ENCODE measurements around the gene PRAMEF4.
"Not testable (repeated sequence)": the region's sequence is repeated elsewhere in the genome, so short reads cannot be mapped to it uniquely, and the experiment has no call there.

Gene PRAMEF4

DNA sequence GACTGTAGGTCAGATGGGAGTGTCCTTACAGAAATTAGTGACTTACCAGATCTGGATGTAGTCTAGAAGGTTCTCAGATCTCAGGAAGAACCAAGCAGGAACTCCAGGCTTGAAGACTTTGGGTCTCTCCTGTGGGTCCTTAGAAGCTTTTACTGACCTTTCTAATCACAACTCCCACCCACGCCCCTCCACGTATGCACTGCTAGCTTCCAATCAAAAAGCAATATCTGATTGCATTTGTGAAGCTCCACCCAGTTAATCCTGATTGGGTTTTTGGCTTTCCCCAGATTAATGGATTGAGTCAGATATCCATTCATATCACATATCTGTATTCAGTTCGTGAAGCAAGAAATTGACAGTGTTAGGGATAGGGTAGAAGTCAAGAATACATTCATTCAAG is at the start of gene PRAMEF4:
Gene PRAMEF4 (minus strand): TSS at position 101 of the 400 bp plus-strand sequence. CDS start 2,807 bp downstream, outside the sequence.
- DNase-seq (ENCODE audit: low read depth in 3 of 3, low spot score in 1 of 3): not testable (repeated sequence)

DNA sequence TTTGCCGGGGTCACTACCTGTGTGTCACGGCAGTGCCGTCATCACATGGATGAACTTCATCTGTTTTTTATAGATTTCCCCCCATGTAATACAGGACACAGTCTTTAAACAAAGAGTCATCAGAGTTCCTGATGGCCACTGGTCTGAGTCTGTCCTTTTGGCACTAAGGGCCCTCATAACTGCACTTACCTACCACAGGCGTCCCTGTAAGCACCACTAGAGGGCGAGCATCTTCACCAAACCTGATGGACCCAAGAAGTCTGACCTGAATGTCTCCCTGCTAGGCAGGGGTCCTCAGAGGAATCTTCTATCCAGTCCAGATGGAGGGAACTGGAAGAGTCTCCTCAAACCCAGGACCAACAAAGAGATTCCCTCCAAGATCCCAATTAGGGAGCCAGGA is 38.4 kb upstream of the PRAMEF4 start:
- not testable (repeated sequence) for DNase-seq (ENCODE audit: low read depth in 3 of 3, low spot score in 1 of 3)

DNA sequence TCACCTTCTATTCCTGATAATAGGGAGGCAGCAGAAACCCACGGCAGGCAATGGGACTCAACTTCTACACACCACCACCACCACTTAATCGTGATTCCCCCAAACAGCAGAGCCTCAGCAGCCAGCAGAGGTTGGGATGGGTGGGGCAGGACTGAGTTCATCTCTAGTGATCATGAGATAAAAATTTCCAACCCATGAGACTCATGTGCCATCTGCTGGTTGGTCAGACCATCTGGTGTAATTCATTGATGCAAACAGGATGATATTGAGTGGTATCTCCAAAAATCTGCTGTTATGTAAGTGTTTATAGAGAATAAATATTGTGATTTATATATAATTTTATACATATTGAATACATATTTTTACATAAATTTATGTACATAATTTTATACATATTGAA is 35.7 kb upstream of the PRAMEF4 start:
- DNase-seq (ENCODE audit: low read depth in 3 of 3, low spot score in 1 of 3): not testable (repeated sequence)

DNA sequence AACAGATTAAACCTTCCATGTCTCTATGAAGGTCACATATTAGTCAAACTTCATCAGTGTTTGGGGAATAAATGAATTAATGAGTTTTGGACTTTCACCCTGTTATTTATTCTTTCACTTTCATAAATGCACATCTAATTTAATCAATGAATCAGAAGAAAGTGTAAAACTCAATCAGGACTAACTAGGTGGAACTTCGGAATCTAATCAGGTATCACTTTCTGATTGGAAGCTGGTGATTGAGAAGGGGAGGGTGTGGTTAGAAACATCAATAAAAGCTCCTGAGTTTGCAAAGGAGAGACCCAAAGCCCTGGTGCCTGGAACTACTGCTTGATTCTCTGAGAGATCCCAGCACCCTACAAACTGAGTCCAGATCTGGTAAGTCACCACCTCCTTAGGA is 30.3 kb upstream of the PRAMEF4 start, which contains the start of gene PRAMEF7:
Gene PRAMEF7 (plus strand): TSS at position 301 of the 400 bp plus-strand sequence. CDS start 1,083 bp downstream, outside the sequence.
- not testable (repeated sequence) for DNase-seq (ENCODE audit: low read depth in 3 of 3, low spot score in 1 of 3)

DNA sequence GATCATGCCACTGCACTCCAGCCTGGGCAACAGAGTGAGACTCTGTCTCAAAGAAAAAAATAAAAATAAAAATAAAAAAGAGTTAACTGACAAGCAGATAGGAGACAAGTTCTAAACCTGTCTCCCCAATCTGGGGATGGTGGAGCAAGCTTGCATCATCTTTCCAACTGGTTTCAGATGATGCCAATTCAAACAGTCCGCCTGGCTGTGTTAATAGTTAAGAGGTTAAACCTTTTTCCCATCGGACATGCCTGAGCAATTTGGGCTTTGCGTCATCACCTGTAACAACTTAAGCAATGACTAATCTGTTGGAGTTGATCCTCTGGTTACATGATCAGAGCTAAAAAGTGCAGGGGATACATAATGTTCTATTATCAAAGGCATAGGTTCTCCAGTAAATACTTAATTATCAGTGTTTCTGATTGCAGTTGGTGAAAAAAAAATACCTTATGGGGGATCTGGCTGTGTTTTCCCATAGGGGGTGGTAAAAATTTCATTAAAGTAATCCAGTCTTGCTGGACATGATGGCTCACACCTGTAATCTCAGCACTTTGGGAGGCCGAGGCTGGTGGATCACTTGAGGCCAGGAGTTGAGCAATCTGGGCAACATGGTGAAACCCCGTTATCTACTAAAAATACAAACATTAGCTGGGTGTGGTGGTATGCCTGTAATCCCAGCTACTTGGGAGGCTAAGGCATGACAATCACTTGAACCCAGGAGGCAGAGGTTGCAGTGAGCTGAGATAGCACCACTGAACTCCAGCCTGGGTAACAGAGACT is 18.0 kb upstream of the PRAMEF4 start:
- DNase-seq (ENCODE audit: low read depth in 3 of 3, low spot score in 1 of 3): not testable (repeated sequence)

DNA sequence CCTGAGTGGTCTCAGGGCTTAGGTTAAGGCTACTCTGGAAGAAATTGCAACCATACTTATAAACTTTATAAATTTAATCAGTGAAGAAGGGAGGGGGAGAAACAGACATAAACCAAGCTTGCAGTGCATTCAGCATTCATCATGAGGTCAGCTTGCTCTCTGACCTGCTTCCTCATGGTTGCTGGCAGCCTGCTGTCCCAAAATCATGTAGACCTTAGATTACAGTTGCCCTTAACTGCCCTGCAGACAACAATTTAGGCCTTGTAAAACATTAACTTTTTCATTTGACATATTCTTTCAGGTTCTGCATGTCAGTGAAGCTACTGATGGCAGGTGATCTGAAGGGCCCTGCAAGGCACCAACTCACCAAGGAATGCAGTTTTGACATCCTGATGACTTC is 13.2 kb upstream of the PRAMEF4 start:
- DNase-seq (ENCODE audit: low read depth in 3 of 3, low spot score in 1 of 3): not testable (repeated sequence)

DNA sequence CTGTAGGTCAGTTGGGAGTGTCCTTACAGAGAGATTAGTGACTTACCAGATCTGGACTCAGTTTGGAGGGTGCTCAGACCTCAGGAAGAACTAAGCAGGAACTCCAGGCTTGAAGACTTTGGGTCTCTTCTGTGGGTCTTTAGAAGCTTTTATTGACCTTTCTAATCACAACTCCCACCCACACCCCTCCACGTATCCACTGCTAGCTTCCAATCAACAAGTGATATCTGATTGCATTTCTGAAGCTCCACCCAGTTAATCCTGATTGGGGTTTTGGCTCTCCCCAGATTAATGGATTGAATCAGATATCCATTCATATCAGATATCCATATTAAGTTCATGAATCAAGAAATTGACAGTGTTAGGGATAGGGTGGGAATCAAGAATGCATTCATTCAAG is 12.2 kb upstream of the PRAMEF4 start, which contains the start of gene PRAMEF10:
Gene PRAMEF10 (minus strand): TSS at position 101 of the 400 bp plus-strand sequence. CDS start 2,423 bp downstream, outside the sequence.
- DNase-seq (ENCODE audit: low read depth in 3 of 3, low spot score in 1 of 3): not testable (repeated sequence)

DNA sequence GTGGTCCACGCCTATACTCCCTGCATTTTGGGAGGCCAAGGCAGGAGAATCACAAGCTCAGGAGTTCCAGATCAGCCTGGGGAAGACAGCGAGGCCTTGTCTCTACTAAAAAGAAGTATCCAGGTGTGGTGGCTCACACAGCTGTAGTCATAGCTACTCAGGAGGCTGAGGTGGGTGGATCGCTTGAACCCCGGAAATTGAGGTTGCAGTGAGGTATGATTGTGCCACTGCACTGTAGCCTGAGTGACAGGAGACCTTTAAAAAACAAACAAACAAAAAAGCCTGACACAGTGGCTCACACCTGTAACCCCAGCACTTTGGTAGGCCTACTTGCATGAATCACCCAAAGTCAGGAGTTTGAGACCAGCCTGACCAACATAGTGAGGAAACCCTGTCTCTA is 7.5 kb downstream of the PRAMEF4 start:
- DNase-seq (ENCODE audit: low read depth in 3 of 3, low spot score in 1 of 3): not testable (repeated sequence)

DNA sequence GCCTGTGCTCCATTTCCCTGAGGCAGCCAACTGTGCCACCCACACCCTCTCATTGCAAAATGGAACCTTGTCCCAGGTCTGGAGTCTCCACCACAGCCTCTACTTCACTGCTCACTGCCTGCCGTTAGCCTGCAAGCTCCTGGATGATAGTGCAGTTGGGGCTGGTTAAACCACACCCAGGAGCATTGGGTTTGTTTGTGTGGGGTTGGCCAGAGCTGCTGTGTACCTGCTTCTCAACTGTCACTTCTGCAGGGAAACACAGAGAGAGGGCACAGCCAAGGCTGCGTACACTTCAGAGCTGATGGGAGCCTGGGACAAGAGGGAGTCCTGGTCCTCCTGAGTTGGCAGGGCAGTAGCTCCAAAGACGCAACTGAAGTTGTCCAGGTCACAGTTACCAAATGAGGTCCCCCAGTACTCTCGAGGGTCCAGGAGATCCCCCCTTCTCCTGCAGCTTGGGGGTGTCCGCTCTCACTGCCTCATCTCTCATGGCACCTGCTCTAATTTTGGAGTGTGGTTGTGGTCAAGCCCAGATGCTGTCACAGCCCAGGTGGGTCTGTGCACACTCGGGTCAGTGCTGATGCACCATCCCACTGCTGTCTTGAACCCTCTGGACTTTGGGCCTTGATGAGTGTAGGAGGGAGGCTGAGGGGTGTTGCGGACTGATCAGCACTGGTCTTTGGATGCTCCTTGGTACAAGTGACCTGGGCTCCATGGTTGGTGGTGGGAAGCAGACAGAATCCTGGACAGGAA is 22.7 kb downstream of the PRAMEF4 start:
- DNase-seq (ENCODE audit: low read depth in 3 of 3, low spot score in 1 of 3): not testable (repeated sequence)

DNA sequence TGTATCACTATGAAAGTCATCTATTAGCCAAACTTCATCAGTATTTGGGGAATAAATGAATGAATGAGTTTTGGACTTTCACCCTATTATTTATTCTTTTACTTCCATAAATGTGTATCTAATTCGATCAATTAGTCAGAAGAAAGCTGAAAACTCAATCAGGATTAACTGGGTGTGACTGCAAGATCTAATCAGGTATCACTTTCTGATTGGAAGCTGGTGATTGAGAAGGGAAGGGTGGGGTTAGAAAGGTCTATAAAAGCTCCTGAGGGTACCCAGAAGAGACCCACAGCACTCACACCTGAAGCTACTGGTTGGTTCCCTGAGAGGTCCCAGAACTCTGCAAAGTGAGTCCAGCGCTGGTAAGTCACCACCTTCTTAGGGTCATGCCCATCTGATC is 29.2 kb downstream of the PRAMEF4 start, which contains the start of gene PRAMEF2:
Gene PRAMEF2 (plus strand): TSS at position 301 of the 400 bp plus-strand sequence. CDS start 1,924 bp downstream, outside the sequence.
- DNase-seq (ENCODE audit: low read depth in 3 of 3, low spot score in 1 of 3): not testable (repeated sequence)

DNA sequence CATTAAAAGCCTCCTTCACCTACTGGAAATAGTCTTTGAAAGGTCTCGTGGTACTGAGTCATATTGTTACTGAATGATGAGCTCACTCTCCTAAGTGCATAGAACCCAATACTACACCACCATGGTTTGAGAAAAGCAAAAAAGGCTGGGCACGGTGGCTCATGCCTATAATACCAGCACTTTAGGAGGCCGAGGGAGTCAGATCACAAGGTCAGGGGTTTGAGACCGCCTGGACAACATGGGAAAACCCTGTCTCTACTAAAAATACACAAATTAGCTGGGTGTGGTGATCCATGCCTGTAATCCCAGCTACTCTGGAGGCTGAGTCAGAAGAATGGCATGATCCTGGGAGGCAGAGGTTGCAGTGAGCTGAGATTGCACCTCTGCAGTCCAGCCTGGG is 34.2 kb downstream of the PRAMEF4 start:
- DNase-seq (ENCODE audit: low read depth in 3 of 3, low spot score in 1 of 3): no peak

DNA sequence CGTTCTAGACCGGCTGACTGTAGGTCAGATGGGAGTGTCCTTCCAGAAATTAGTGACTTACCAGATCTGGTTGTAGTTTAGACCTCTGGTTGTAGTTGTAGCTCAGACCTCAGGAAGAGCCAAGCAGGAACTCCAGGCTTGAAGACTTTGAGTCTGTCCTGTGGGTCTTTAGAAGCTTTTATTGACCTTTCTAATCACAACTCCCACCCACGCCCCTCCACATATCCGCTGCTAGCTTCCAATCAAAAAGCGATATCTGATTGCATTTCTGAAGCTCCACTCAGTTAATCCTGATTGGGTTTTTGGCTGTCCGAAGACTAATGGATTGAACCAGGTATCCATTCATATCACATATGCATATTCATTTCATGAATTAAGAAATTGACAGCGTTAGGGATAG is 37.4 kb downstream of the PRAMEF4 start, which contains the start of gene HNRNPCL1:
Gene HNRNPCL1 (minus strand): TSS at position 101 of the 400 bp plus-strand sequence. CDS start 431 bp downstream, outside the sequence.
- not testable (repeated sequence) for DNase-seq (ENCODE audit: low read depth in 3 of 3, low spot score in 1 of 3)

DNA sequence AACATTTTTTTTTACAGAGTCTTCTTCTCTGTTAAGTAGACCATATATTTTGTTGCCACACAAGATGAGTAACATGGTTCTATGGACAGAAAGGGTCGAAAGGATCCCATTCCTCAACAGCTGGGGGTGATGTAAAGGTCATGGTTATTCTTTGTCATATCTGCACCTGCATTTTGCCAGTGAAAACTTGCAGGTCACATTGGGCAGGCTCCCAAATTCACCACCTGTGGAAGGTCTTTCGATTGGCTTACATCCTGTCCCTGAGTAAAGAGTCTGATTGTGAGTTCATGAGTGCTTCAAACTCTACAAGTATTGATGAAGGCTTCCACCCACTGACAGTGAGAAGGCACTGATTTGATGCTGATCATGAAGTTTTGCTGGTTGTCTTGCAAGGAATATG is 52.8 kb downstream of the PRAMEF4 start:
- not testable (repeated sequence) for DNase-seq (ENCODE audit: low read depth in 3 of 3, low spot score in 1 of 3)

DNA sequence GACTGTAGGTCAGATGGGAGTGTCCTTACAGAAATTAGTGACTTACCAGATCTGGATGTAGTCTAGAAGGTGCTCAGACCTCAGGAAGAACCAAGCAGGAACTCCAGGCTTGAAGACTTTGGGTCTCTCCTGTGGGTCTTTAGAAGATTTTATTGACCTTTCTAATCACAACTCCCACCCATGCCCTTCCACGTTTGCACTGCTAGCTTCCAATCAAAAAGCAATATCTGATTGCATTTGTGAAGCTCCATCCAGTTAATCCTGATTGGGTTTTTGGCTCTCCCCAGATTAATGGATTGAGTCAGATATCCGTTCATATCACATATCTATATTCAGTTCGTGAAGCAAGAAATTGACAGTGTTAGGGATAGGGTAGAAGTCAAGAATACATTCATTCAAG is 54.7 kb downstream of the PRAMEF4 start, which contains the start of gene PRAMEF11:
Gene PRAMEF11 (minus strand): TSS at position 101 of the 400 bp plus-strand sequence. CDS start 2,621 bp downstream, outside the sequence.
- not testable (repeated sequence) for DNase-seq (ENCODE audit: low read depth in 3 of 3, low spot score in 1 of 3)

Data from stimulated activated CD4-positive, alpha-beta T cell treated with anti-CD3 and anti-CD28 coated beads, TNF-alpha, amount 100 ng/mL, for 1 hour (primary cell).